GM15510 (cell line): ENCODE data around the gene EFCAB11.

Source experiments
- POLR2A ChIP-seq: IDR thresholded peaks from 3 replicates; pipeline ENCODE4 v1.6.1; 2011; ENCODE audit warnings: borderline replicate concordance; ENCODE audit not compliant: insufficient read length; ENCODE audit errors: extremely low read depth

The EFCAB11 gene

GRCh38 chr14:89965839-89966238, 11.3 kb upstream of the EFCAB11 start:
- no peak for TF ChIP-seq POLR2A

GRCh38 chr14:89963288-89963978, 8.9 kb upstream of the EFCAB11 start:
- no peak for TF ChIP-seq POLR2A

GRCh38 chr14:89960914-89961313, 6.4 kb upstream of the EFCAB11 start:
- TF ChIP-seq POLR2A, result no peak

GRCh38 chr14:89959853-89960445, 5.4 kb upstream of the EFCAB11 start:
- TF ChIP-seq POLR2A, result no peak

GRCh38 chr14:89958966-89959365, 4.4 kb upstream of the EFCAB11 start:
- no peak for TF ChIP-seq POLR2A

- no peak for TF ChIP-seq POLR2A
Observed at GRCh38 chr14:89957791-89958190, 3.3 kb upstream of the EFCAB11 start.

- no peak for TF ChIP-seq POLR2A
Observed at GRCh38 chr14:89957376-89957775, 2.8 kb upstream of the EFCAB11 start.

- no peak for TF ChIP-seq POLR2A
Observed at GRCh38 chr14:89956661-89957009, 2.1 kb upstream of the EFCAB11 start.

GRCh38 chr14:89955745-89956660, 1.5 kb upstream of the EFCAB11 start, which contains the start of gene TDP1:
TDP1 (plus strand) TSS chr14:89955927; CDS start chr14:89963115, 7,188 bp downstream.
- peak; percentile 91 for TF ChIP-seq POLR2A

- no peak for TF ChIP-seq POLR2A
Observed at GRCh38 chr14:89955022-89955744, 653 bp upstream of the EFCAB11 start.

- no peak for TF ChIP-seq POLR2A
Observed at GRCh38 chr14:89953602-89954001, 928 bp downstream of the EFCAB11 start.

GRCh38 chr14:89952576-89952975, 2.0 kb downstream of the EFCAB11 start:
- TF ChIP-seq POLR2A, result no peak

- no peak for TF ChIP-seq POLR2A
Observed at GRCh38 chr14:89947344-89947743, 7.2 kb downstream of the EFCAB11 start.

GRCh38 chr14:89941830-89942377, 12.6 kb downstream of the EFCAB11 start:
- no peak for TF ChIP-seq POLR2A
